H9 (cell line): ENCODE data around the gene SPR. TPM values are rescaled to one million over a fixed set of nuclear protein-coding genes. Genes with fewer than 3 reads are reported as not detected.

ENCODE experiments used
- DNase-seq: peaks from one replicate; pipeline ENCODE4 v3.0.0-alpha.2; 2017
- H2AFZ ChIP-seq: one replicate; pipeline ENCODE4 v1.6.1; 2013; ENCODE audit warnings: mild to moderate bottlenecking, low read length, control low read depth, moderate library complexity
- H2AK5ac ChIP-seq: 2 replicates; pipeline ENCODE4 v1.6.1; 2013; ENCODE audit warnings: low read length, control low read depth, mixed read lengths; ENCODE audit not compliant: insufficient read length
- H2BK120ac ChIP-seq: one replicate; pipeline ENCODE4 v1.6.1; 2013; ENCODE audit warnings: low read depth, mild to moderate bottlenecking, low read length, control low read depth, inconsistent platforms; ENCODE audit not compliant: poor library complexity, severe bottlenecking
- H2BK12ac ChIP-seq: 2 replicates; pipeline ENCODE4 v1.6.1; 2013; ENCODE audit warnings: low read length, control low read depth, mixed read lengths, low read depth; ENCODE audit not compliant: insufficient read length
- H2BK15ac ChIP-seq: 2 replicates; pipeline ENCODE4 v1.6.1; 2013; ENCODE audit warnings: low read depth, low read length, control low read depth
- H2BK20ac ChIP-seq: one replicate; pipeline ENCODE4 v1.6.1; 2013; ENCODE audit warnings: low read depth, mild to moderate bottlenecking, low read length, control low read depth, inconsistent platforms; ENCODE audit not compliant: poor library complexity, severe bottlenecking
- H2BK5ac ChIP-seq: 2 replicates; pipeline ENCODE4 v1.6.1; 2013; ENCODE audit warnings: low read length, control low read depth, mixed read lengths; ENCODE audit not compliant: insufficient read length
- H3K14ac ChIP-seq: 2 replicates; pipeline ENCODE4 v1.6.1; 2013; ENCODE audit warnings: low read length, control low read depth; ENCODE audit not compliant: insufficient read depth
- H3K18ac ChIP-seq: 2 replicates; pipeline ENCODE4 v1.6.1; 2013; ENCODE audit warnings: low read depth, mild to moderate bottlenecking, mixed read lengths, low read length, control low read depth; ENCODE audit not compliant: insufficient read length
- H3K23ac ChIP-seq: 2 replicates; pipeline ENCODE4 v1.6.1; 2013; ENCODE audit warnings: low read length, control low read depth, mixed read lengths, low read depth; ENCODE audit not compliant: insufficient read length
- H3K23me2 ChIP-seq: 2 replicates; pipeline ENCODE4 v1.6.1; 2013; ENCODE audit warnings: low read depth, mild to moderate bottlenecking, mixed read lengths, low read length, control low read depth; ENCODE audit not compliant: insufficient read length, poor library complexity, severe bottlenecking
- H3K27ac ChIP-seq: 2 replicates; pipeline ENCODE4 v1.5.1; 2013; ENCODE audit warnings: low read length, control low read depth, mixed read lengths, low read depth; ENCODE audit not compliant: insufficient read length
- H3K27me3 ChIP-seq: 2 replicates; pipeline ENCODE4 v1.6.1; 2013; ENCODE audit warnings: low read length, control low read depth, inconsistent platforms; ENCODE audit not compliant: insufficient read depth
- H3K4ac ChIP-seq: 2 replicates; pipeline ENCODE4 v1.6.1; 2013; ENCODE audit warnings: low read depth, mild to moderate bottlenecking, control low read depth, inconsistent platforms, low read length, moderate library complexity
- H3K4me1 ChIP-seq: 2 replicates; pipeline ENCODE4 v1.6.1; 2013; ENCODE audit warnings: low read length, control low read depth, inconsistent platforms; ENCODE audit not compliant: insufficient read depth
- H3K4me2 ChIP-seq: 2 replicates; pipeline ENCODE4 v1.6.1; 2013; ENCODE audit warnings: low read length, control low read depth, mixed read lengths; ENCODE audit not compliant: insufficient read length, insufficient read depth
- H3K56ac ChIP-seq: 2 replicates; pipeline ENCODE4 v1.6.1; 2013; ENCODE audit warnings: low read depth, mild to moderate bottlenecking, mixed read lengths, low read length, control low read depth; ENCODE audit not compliant: insufficient read length
- H3K79me1 ChIP-seq: 2 replicates; pipeline ENCODE4 v1.6.1; 2013; ENCODE audit warnings: low read depth, mild to moderate bottlenecking, moderate library complexity, low read length, control low read depth, inconsistent platforms; ENCODE audit not compliant: insufficient read depth, poor library complexity, severe bottlenecking
- H3K79me2 ChIP-seq: 2 replicates; pipeline ENCODE4 v1.6.1; 2013; ENCODE audit warnings: low read length, control low read depth, inconsistent platforms; ENCODE audit not compliant: insufficient read depth
- H3K9ac ChIP-seq: 2 replicates; pipeline ENCODE4 v1.6.1; 2013; ENCODE audit warnings: low read length, control low read depth, mixed read lengths; ENCODE audit not compliant: insufficient read length; ENCODE audit errors: extremely low read depth
- H3K9me3 ChIP-seq: one replicate; pipeline ENCODE4 v1.6.1; 2013; ENCODE audit warnings: low read depth, low read length, inconsistent platforms; ENCODE audit not compliant: control insufficient read depth
- H3T11ph ChIP-seq: one replicate; pipeline ENCODE4 v1.6.1; 2013; ENCODE audit warnings: mild to moderate bottlenecking, low read length, control low read depth, inconsistent platforms
- H4K20me1 ChIP-seq: one replicate; pipeline ENCODE4 v1.6.1; 2013; ENCODE audit not compliant: control insufficient read depth, insufficient read length, insufficient read depth
- H4K5ac ChIP-seq: 2 replicates; pipeline ENCODE4 v1.6.1; 2013; ENCODE audit warnings: low read depth, mild to moderate bottlenecking, mixed read lengths, low read length, control low read depth; ENCODE audit not compliant: insufficient read length
- H4K8ac ChIP-seq: replicated peaks from 2 replicates; pipeline ENCODE4 v1.6.1; 2013; ENCODE audit warnings: low read length, control low read depth, mixed read lengths, low read depth; ENCODE audit not compliant: insufficient read length
- H4K91ac ChIP-seq: 2 replicates; pipeline ENCODE4 v1.6.1; 2013; ENCODE audit warnings: low read depth, mild to moderate bottlenecking, moderate library complexity, mixed read lengths, low read length, control low read depth; ENCODE audit not compliant: insufficient read length
- H3K27ac Mint-ChIP-seq, 3 experiments: 2 replicates in 2 of 3; 3 replicates in 1 of 3; pipeline ENCODE4 v1.8.0; 2020 to 2021; ENCODE audit warnings: mixed read lengths in 3 of 3, mild to moderate bottlenecking in 1 of 3, moderate library complexity in 1 of 3
- H3K27me3 Mint-ChIP-seq: 2 replicates; pipeline ENCODE4 v1.8.0; 2021; ENCODE audit warnings: low read depth, mild to moderate bottlenecking, moderate library complexity, mixed read lengths
- H3K36me3 Mint-ChIP-seq, 3 experiments: 2 replicates in 2 of 3; 3 replicates in 1 of 3; pipeline ENCODE4 v1.8.0; 2020 to 2021; ENCODE audit warnings: low read depth in 3 of 3, mixed read lengths in 3 of 3; ENCODE audit not compliant: insufficient read depth in 1 of 3
- H3K4me1 Mint-ChIP-seq, 2 experiments: 2 replicates each; pipeline ENCODE4 v1.8.0; 2020; ENCODE audit warnings: mixed read lengths in 2 of 2
- H3K4me3 Mint-ChIP-seq, 2 experiments: 2 replicates in 1 of 2; 3 replicates in 1 of 2; pipeline ENCODE4 v1.8.0; 2020 to 2021; ENCODE audit warnings: mild to moderate bottlenecking in 2 of 2, mixed read lengths in 2 of 2, moderate library complexity in 1 of 2
- H3K9me3 Mint-ChIP-seq, 2 experiments: 2 replicates in 1 of 2; 3 replicates in 1 of 2; pipeline ENCODE4 v1.8.0; 2020; ENCODE audit warnings: mild to moderate bottlenecking in 2 of 2, mixed read lengths in 2 of 2, moderate library complexity in 1 of 2
- CTCF ChIP-seq: fragments of 200-600 bp; sonication (generic); conservative IDR thresholded peaks from 3 replicates; pipeline ENCODE4 v1.8.0; 2021; ENCODE audit warnings: antibody characterized with exemption, mild to moderate bottlenecking
- WGBS: extraction: QIAGEN DNeasy Blood & Tissue Kit; methylation state at CpG from one replicate; pipeline ENCODE4 v1.1.7; 2013; ENCODE audit warnings: missing lambda C conversion rate, low lambda C conversion rate, mixed read lengths; ENCODE audit not compliant: insufficient read length; ENCODE audit errors: extremely low coverage; 5-methylcytosine and 5-hydroxymethylcytosine counted together
- total RNA-seq: library from RNA; stranded (reverse); gene quantifications from 2 replicates; pipeline ENCODE4 v1.2.1, GENCODE V29; 2021

SPR gene
- total RNA-seq, 1 experiment from 2014 or later: 7.3 TPM

- Histone ChIP-seq H3K4ac (no peak overlapping the region), H3K79me1 (no peaks in the 10 kb centered on the region)
- no peak overlapping the region for H3K4me3 Mint-ChIP-seq
Measured at GRCh38 chr2:72933646-72934151, 46.5 kb downstream of the SPR start.

More at GRCh38 chr2:72933646-72934151, 46.5 kb downstream of the SPR start:
- Histone ChIP-seq H2BK20ac (no peak overlapping the region), H2BK5ac (no peak overlapping the region), H4K20me1 (no peaks in the 10 kb centered on the region), H3K23ac (no peak overlapping the region), H4K91ac (no peak overlapping the region), H3K56ac (no peak overlapping the region), H2BK15ac (no peak overlapping the region), H2BK120ac (no peak overlapping the region), H3K79me2 (no peaks in the 10 kb centered on the region), H2AK5ac (no peak overlapping the region), H3K23me2 (no peaks in the 10 kb centered on the region), H3K9me3 (no peaks in the 10 kb centered on the region), H4K8ac (no peak overlapping the region), H3T11ph (no peak overlapping the region), H4K5ac (no peak overlapping the region), H3K4me1 (no peaks in the 10 kb centered on the region; the same call in 1 of the 2 replicates), H3K4me2 (no peak overlapping the region), H3K9ac (no peak overlapping the region), H3K14ac (no peak overlapping the region), H2BK12ac (no peak overlapping the region), H3K18ac (no peak overlapping the region), H2AFZ (no peak overlapping the region), H3K27ac (no peak overlapping the region), H3K27me3 (peaks cover 6% of the 10 kb centered on the region; the same call in 1 of the 2 replicates)
- peaks cover 28% of the 10 kb centered on the region for H3K27me3 Mint-ChIP-seq
- no peaks in the 10 kb centered on the region for H3K9me3 Mint-ChIP-seq
- peaks cover under 1 to 2% (median 1%) of the 10 kb centered on the region in 3 experiments; a peak in 3 of 7 replicates for H3K36me3 Mint-ChIP-seq
- no peak overlapping the region for H3K27ac Mint-ChIP-seq
- no CpG with 5 or more reads among the region's 12 CpGs for WGBS
- peaks cover 19 to 31% of the 10 kb centered on the region in 2 experiments for H3K4me1 Mint-ChIP-seq
- no peak for DNase-seq
- TF ChIP-seq CTCF: no peak
